HG03342 (cell line): ENCODE results near the gene POLR1F.
A peak's percentile ranks its signal among the peaks of the same experiment; 100 is the strongest.
"Not testable (repeated sequence)": the region's sequence is repeated elsewhere in the genome, so short reads cannot be mapped to it uniquely, and the experiment has no call there.

Source experiments
- ATAC-seq: cut with Tn5 transposase; IDR thresholded peaks from one replicate; pipeline ENCODE4 v1.9.1; 2021; ENCODE audit warnings: mild to moderate bottlenecking, moderate library complexity; ENCODE audit not compliant: unreplicated experiment

Gene POLR1F, protein sequence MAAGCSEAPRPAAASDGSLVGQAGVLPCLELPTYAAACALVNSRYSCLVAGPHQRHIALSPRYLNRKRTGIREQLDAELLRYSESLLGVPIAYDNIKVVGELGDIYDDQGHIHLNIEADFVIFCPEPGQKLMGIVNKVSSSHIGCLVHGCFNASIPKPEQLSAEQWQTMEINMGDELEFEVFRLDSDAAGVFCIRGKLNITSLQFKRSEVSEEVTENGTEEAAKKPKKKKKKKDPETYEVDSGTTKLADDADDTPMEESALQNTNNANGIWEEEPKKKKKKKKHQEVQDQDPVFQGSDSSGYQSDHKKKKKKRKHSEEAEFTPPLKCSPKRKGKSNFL

DNA sequence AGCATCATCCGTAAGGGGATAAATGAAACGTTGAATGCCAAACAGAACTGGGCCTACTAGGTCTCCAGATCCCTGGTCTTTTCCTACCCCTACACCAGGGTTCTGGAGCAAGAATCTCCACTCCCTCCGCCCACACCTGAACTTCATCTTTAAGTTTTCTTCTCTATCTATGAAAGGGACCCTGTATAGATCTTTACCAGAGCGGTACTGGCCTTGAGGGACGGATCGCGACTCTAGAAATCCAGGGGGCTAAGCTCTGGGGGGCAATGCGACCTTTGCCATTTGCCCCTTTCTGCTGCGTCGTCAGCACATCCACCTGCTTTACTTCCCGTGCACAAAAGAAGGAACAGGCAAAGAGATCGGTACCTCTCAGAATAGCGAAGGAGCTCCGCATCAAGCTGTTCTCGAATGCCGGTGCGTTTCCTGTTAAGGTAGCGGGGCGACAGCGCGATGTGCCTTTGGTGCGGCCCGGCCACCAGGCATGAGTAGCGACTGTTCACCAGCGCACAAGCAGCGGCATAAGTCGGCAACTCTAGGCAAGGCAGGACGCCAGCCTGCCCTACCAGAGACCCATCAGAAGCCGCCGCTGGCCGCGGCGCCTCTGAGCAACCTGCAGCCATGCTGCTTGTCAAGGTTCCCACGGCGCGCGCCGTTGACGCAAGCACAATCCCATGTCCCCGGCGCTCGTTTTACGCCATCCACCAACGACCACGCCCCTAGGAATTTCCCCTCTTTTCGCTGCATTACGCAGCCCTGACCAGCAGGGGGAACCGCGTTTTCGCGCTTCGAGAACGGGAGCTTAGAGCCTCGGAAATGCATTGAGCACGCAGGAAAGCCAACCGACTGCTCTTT, at the start of gene POLR1F:
Gene POLR1F, minus strand, starts transcription at position 641 of the 852 bp plus-strand sequence. Its CDS starts 21 bp downstream, at position 620.
- peak; percentile 98 for ATAC-seq

- no peak for ATAC-seq
Measured at GRCh38 chr7:19754521-19755116, 45.8 kb upstream of the POLR1F start.

DNA sequence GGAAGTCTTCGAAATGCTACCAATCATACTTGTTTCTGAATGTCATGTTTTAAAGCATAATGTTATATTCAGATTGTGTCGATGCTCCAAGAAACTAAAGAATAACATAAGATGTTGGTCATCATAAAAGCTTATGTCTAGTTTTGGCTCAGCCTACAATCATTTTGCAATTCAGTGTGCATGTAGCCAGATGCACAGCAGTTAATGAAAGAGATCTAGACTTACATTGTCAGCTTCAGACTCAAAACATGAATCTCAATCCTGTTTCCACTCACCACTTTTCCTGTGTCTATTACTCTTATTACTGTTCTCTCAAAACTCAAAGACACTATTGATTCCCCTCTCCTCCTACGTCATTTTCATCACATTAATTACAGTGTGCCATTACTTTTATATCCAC, 43.2 kb upstream of the POLR1F start:
- no peak for ATAC-seq

DNA sequence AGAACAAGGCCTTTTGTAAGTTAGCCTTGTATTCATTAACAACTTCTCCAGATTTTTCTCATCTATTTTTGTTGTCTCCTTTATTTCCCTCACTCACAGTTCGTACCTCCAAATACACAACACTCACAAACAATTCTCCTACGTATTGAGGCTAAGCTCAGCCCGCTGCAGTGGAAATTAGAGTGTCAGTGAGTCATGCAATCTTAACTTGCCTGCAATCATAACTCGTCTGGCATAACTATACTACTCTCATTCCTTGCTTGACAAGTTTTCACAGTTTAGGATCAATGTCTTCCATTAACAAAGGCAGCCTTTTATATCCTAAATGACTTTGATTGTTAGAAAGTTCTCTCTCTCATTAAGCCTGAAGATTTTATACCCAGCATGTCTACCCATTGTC, 40.8 kb upstream of the POLR1F start:
- no peak for ATAC-seq

- no peak for ATAC-seq
Measured at GRCh38 chr7:19747740-19748339, 39.0 kb upstream of the POLR1F start.

- no peak for ATAC-seq
Measured at GRCh38 chr7:19744075-19744474, 35.2 kb upstream of the POLR1F start.

GRCh38 chr7:19728716-19729115, 19.9 kb upstream of the POLR1F start:
- ATAC-seq: no peak

- ATAC-seq: no peak
Measured at GRCh38 chr7:19725770-19726169, 16.9 kb upstream of the POLR1F start.

GRCh38 chr7:19715499-19715898, 6.7 kb upstream of the POLR1F start:
- no peak for ATAC-seq

- ATAC-seq: no peak
Measured at GRCh38 chr7:19713676-19714075, 4.8 kb upstream of the POLR1F start.

GRCh38 chr7:19709249-19709578, 377 bp upstream of the POLR1F start:
- ATAC-seq: peak; percentile 0

DNA sequence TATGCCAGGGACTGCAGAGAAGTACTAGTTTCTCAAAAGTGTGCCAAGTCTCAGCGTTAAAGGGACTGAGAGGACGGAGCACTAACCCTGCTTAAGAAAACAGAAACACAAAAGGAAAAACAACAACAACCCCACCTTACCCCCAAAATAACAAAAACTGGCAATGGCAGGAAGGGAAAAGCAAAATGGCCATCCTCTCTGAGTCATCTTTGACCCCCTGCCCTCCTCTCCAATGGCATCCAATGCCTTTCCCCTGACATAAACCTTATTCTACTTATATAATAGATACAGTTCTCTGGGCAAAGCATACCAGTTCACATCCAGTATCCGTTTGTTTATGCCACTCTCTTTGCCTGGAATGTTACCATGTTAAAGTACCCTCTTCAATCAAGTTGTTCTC, 1.6 kb downstream of the POLR1F start:
- ATAC-seq: no peak

DNA sequence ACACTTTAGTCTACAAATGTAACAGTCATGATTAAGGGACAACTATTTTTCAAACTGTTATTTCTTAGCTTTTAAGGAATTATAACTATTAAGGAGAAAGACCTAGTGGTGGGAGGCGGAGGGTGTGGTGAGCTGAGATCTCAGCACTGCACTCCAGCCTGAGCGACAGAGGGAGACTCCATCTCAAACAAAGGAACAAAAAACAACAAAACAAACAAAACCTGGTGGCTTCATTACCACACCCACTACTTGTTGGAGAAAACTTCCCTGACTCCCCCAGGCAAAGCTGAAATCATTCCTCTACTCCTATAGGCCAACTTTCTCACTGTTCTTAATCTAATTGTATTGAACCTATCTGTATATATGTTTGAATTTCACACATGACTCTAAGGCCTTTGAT, 3.2 kb downstream of the POLR1F start:
- no peak for ATAC-seq

- no peak for ATAC-seq
Measured at GRCh38 chr7:19701471-19701870, 7.4 kb downstream of the POLR1F start.

- no peak for ATAC-seq
Measured at GRCh38 chr7:19700936-19701335, 7.9 kb downstream of the POLR1F start.

- no peak for ATAC-seq
Measured at GRCh38 chr7:19698331-19698730, 10.5 kb downstream of the POLR1F start.

GRCh38 chr7:19696926-19697325, 11.9 kb downstream of the POLR1F start:
- ATAC-seq: no peak

GRCh38 chr7:19692111-19692828, 16.6 kb downstream of the POLR1F start:
- ATAC-seq: no peak

DNA sequence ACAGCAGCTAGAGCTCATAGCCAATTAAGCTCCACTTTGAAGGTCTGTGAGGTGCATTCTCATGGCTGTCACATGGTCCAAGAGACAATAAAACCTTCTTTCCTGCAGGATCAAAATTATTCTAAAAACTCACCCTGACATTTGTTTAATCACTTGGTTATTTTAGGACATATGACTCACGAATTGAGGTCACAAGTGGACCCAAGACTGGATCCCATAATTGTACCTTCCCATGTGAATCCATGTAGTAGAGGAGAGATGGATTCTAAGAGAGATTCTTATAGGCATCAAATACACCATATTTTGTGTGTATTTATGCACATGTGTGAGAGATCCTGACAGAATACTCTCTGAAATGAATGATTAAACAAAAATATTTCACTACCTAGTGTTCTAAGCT, 18.1 kb downstream of the POLR1F start:
- ATAC-seq: no peak

GRCh38 chr7:19689130-19689529, 19.7 kb downstream of the POLR1F start:
- ATAC-seq: not testable (repeated sequence)

DNA sequence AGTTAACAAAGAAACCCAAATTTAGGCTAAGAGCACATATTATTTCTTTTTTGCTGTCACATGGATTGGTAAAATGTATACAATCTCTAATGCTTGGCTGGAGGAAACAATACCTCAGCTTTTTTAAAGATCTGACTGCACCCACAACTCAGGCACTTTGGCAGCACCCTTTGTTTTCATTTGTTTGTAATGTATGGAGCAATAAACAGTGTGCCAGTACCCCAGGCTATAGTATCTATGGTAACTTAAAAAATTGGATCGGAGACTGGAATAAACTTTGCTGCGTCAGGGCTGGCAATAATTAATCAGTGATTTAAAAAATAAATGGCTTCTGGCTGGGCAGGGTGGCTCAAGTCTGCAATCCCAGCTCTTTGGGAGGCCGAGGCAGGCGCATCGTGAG, 27.2 kb downstream of the POLR1F start:
- ATAC-seq: no peak
